Endothelial cell (in vitro differentiated cells): ENCODE results near the gene NFIC. TPM values are rescaled to one million over a fixed set of nuclear protein-coding genes. Genes with fewer than 3 reads are reported as not detected.
"Not testable (repeated sequence)": the region's sequence is repeated elsewhere in the genome, so short reads cannot be mapped to it uniquely, and the experiment has no call there.

Experiments
- DNase-seq: peaks from one replicate; pipeline ENCODE4 v3.0.0; 2021; ENCODE audit warnings: low spot score
- H3K27ac Mint-ChIP-seq: one replicate; pipeline ENCODE4 v1.8.0; 2021; ENCODE audit warnings: mixed read lengths, inconsistent platforms; ENCODE audit not compliant: unreplicated experiment
- H3K27me3 Mint-ChIP-seq: one replicate; pipeline ENCODE4 v1.8.0; 2021; ENCODE audit warnings: mild to moderate bottlenecking, moderate library complexity, mixed read lengths, inconsistent platforms; ENCODE audit not compliant: unreplicated experiment
- H3K36me3 Mint-ChIP-seq: one replicate; pipeline ENCODE4 v1.8.0; 2021; ENCODE audit warnings: mild to moderate bottlenecking, low read depth, mixed read lengths, inconsistent platforms; ENCODE audit not compliant: unreplicated experiment
- H3K4me1 Mint-ChIP-seq: one replicate; pipeline ENCODE4 v1.8.0; 2021; ENCODE audit warnings: mild to moderate bottlenecking, mixed read lengths, inconsistent platforms; ENCODE audit not compliant: unreplicated experiment
- H3K4me3 Mint-ChIP-seq: one replicate; pipeline ENCODE4 v1.8.0; 2021; ENCODE audit warnings: mild to moderate bottlenecking, mixed read lengths, inconsistent platforms; ENCODE audit not compliant: unreplicated experiment
- H3K9me3 Mint-ChIP-seq: one replicate; pipeline ENCODE4 v1.8.0; 2021; ENCODE audit warnings: mixed read lengths, inconsistent platforms; ENCODE audit not compliant: unreplicated experiment
- total RNA-seq: library from RNA; stranded (reverse); fragmentation: NEBNext Ultra II Directional; extraction: Animal tissue kit (Norgen Biotek cat#: 25700); gene quantifications from one replicate; pipeline ENCODE4 v1.2.1, GENCODE V29; 2021; ENCODE audit not compliant: unreplicated experiment
- TF ChIP-seq, protein P1 (sequence below): fragments of 200-600 bp; sonication (generic); IDR thresholded peaks from one replicate; pipeline ENCODE4 v1.5.0; 2021; ENCODE audit warnings: antibody characterized with exemption; ENCODE audit not compliant: unreplicated experiment

The NFIC gene
- total RNA-seq, 1 donor from 2014 or later, result 4.9 TPM

DNA sequence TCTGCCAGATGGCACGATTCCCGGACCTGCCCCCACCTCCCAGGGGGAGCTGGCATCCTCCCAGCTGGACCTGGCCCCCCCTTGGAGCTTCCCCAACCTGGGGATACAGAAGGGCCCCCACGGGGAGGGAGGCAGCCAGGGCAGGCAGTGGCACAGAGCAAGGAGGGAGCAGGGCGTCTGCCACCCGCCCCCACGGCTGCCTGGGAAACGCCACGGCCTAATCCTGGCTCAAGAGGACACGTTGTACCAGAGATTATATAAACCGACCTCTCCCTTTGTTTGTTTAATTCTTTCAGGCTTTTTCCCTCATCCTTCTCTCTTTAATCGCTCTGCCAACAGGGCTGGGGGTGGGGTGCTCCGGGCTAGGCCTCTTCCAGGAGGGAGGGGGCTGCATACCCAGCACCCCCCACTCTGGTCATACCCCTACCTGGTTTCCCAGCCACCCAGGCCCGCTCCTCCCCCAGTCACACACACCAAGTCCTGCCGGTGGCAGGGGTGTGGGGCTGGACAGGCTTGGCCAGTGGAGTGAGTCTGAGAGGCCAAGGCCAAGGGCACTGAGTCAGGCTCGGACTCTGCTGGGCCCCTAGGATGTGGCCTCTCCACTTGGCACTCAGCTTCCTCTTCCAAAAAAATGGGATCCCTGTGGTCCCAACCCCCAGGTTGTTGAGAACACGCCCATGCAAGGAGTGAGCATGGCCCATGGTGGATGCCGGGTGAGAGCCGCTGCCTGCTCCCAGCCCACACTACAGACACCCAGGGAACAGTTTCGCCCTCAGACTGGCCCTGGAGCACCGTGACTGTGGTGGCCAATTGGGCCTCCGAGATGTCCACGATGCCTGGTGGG lies 29.5 kb upstream of the NFIC start:
- TF ChIP-seq, protein P1, sequence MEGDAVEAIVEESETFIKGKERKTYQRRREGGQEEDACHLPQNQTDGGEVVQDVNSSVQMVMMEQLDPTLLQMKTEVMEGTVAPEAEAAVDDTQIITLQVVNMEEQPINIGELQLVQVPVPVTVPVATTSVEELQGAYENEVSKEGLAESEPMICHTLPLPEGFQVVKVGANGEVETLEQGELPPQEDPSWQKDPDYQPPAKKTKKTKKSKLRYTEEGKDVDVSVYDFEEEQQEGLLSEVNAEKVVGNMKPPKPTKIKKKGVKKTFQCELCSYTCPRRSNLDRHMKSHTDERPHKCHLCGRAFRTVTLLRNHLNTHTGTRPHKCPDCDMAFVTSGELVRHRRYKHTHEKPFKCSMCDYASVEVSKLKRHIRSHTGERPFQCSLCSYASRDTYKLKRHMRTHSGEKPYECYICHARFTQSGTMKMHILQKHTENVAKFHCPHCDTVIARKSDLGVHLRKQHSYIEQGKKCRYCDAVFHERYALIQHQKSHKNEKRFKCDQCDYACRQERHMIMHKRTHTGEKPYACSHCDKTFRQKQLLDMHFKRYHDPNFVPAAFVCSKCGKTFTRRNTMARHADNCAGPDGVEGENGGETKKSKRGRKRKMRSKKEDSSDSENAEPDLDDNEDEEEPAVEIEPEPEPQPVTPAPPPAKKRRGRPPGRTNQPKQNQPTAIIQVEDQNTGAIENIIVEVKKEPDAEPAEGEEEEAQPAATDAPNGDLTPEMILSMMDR, result no peak
- no peaks in the 10 kb centered on the region for H3K4me1 Mint-ChIP-seq
- no peaks in the 10 kb centered on the region for H3K36me3 Mint-ChIP-seq
- no peaks in the 10 kb centered on the region for H3K9me3 Mint-ChIP-seq
- DNase-seq, result no peak
- no peak overlapping the region for H3K27ac Mint-ChIP-seq
- peaks cover 4% of the 10 kb centered on the region for H3K27me3 Mint-ChIP-seq
- H3K4me3 Mint-ChIP-seq, result no peak overlapping the region

DNA sequence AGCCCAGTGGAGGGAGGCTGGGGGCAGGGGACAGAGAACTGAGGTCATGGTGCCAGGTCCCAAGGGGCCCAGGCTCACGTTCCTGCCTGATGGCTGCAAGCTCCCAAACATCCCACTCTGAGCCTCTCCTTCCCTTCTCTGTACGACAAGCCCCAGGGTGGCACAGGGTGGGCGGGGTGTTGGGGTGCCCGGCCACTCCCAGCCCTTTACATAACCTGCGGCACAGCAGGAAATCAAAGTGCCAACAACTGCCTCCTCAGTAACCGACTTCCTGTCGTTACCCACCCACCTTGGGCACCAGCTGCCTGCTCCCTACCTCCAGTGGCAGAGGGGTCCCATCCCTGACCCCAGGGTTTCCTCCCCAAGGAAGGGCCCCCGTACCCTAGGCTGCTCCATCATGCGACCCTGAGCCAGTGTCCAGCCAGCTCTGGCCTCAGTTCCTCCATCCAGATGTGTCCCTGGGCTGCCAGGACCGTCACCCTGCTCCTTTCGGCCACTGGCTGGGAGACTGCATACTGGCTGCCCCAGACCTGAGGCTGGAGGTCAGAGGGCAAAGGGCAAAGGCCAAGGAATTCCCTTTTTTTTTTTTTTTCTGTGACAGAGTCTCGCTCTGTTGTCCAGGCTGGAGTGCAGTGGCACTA lies 27.7 kb upstream of the NFIC start:
- TF ChIP-seq, protein P1, result no peak
- H3K27ac Mint-ChIP-seq, result no peak overlapping the region
- no peaks in the 10 kb centered on the region for H3K36me3 Mint-ChIP-seq
- no peaks in the 10 kb centered on the region for H3K4me1 Mint-ChIP-seq
- H3K4me3 Mint-ChIP-seq, result no peak overlapping the region
- H3K9me3 Mint-ChIP-seq, result no peaks in the 10 kb centered on the region
- H3K27me3 Mint-ChIP-seq, result peaks cover 4% of the 10 kb centered on the region
- no peak for DNase-seq

DNA sequence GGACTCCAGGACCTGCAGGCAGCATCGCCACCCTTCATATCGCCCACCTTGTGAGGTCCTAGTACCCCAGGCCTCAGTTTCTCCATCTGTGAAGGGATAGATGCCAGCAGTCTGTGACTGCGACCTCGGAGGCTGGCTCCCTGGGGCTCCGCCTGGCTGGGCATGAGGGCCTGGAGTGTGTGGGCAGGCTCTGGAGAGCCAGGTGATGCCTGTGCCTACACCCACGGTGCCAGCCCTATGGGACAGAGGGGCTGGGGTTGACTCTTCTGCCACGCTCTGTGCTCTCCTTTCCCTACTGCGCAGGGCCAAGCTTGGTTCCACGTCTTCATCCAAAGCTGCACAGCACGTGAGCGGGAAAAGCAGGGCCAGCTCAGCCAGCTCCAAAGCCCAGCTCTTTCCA lies 26.0 kb upstream of the NFIC start:
- no peaks in the 10 kb centered on the region for H3K4me1 Mint-ChIP-seq

DNA sequence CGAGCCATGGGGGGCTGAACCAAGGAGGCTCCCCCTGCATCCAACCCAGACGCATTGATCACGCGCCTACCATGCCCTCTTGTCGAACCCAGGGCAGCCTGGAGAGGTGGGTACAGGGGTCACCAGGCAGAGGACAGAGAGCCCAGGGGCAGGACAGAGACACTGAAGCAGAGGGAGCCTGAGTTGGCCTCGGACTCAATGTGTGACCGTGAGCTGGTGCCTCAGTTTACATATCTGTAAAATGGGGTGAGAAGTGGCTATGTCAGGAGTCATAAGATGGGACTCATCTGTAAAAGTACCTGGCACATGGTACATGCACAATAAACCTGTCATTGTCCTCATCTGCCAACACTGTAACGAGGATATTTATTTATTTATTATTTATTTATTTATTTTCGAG lies 24.1 kb upstream of the NFIC start:
- peaks cover 3% of the 10 kb centered on the region for H3K27me3 Mint-ChIP-seq
- no peak for DNase-seq
- H3K27ac Mint-ChIP-seq, result no peak overlapping the region
- H3K36me3 Mint-ChIP-seq, result no peaks in the 10 kb centered on the region
- H3K4me1 Mint-ChIP-seq, result no peaks in the 10 kb centered on the region
- H3K4me3 Mint-ChIP-seq, result no peak overlapping the region
- H3K9me3 Mint-ChIP-seq, result no peaks in the 10 kb centered on the region
- TF ChIP-seq, protein P1, result no peak

More for the DNA sequence above, 26.0 kb upstream of the NFIC start:
- Mint-ChIP-seq H3K36me3 (no peaks in the 10 kb centered on the region), H3K27me3 (peaks cover 5% of the 10 kb centered on the region), H3K27ac (no peak overlapping the region), H3K9me3 (no peaks in the 10 kb centered on the region), H3K4me3 (no peak overlapping the region)
- DNase-seq, result no peak
- TF ChIP-seq, protein P1, result no peak

DNA sequence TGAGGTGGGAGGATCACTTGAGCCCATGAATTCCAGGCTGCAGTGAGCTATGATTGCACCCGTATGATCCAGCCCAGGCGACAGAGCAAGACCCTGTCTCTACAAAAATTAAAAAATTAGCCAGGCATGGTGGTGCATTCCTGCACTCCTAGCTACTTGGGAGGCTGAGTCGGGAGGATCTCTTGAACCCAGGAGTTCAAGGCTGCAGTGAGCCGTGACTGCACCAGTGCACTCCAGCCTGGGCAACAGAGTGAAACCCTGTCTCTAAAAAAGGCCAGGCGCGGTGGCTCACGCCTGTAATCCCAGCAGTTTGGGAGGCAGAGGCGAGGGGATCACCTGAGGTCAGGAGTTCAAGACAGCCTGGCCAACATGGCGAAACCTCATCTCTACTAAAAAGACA lies 23.4 kb upstream of the NFIC start:
- not testable (repeated sequence) for H3K36me3 Mint-ChIP-seq, H3K27me3 Mint-ChIP-seq, H3K27ac Mint-ChIP-seq, DNase-seq, H3K4me1 Mint-ChIP-seq, H3K9me3 Mint-ChIP-seq, H3K4me3 Mint-ChIP-seq
